NCI-H1436 treated with DMSO at 0.1 percent for 48 hours (cell line): ENCODE measurements around the gene OBI1.

Experiments
- DNase-seq: peaks from one replicate; lab custom pipeline; 2025; lab: John Stamatoyannopoulos, UW

OBI1 gene

GRCh38 chr13:78587395-78587794 is 71.6 kb downstream of the OBI1 start:
- no peak for DNase-seq

- no peak for DNase-seq
These were observed 72.2 kb downstream of the OBI1 start for GRCh38 chr13:78586706-78587105.

GRCh38 chr13:78576261-78576660 is 82.7 kb downstream of the OBI1 start:
- DNase-seq, result no peak

- no peak for DNase-seq
These were observed 86.5 kb downstream of the OBI1 start for GRCh38 chr13:78572459-78572858.

- DNase-seq, result no peak
These were observed 89.9 kb downstream of the OBI1 start for GRCh38 chr13:78569029-78569428.

- no peak for DNase-seq
These were observed 92.3 kb downstream of the OBI1 start for GRCh38 chr13:78566631-78567030.
